K562 (cell line): ENCODE measurements around the gene FBXL2. TPM values are rescaled to one million over a fixed set of nuclear protein-coding genes. Genes with fewer than 3 reads are reported as not detected.
A peak's percentile ranks its signal among the peaks of the same experiment; 100 is the strongest.

Experiments used
- ATAC-seq: fragments of 200-7000 bp; cut with Tn5 transposase; 3 replicates; pipeline ENCODE4 v1.9.1; 2020; ENCODE audit warnings: moderate library complexity
- BruUV-seq: library from RNA; stranded (reverse); fragments of 400-500 nt; replicated peaks from 2 replicates; lab custom pipeline; 2021; lab: Mats Ljungman, UMichigan
- CTCF ChIA-PET: fragments of 300-600 bp; formaldehyde crosslinking; extraction: SDS; loops from one replicate; lab custom pipeline; 2021; ENCODE audit warnings: low intra/inter-chr PET ratio; lab: Yijun Ruan, JAX
- POLR2A ChIA-PET: fragments of 300-600, 350-650 bp; sonication (Branson Sonifier 250); formaldehyde crosslinking; extraction: SDS; loops from one replicate; lab custom pipeline; 2021; ENCODE audit warnings: antibody characterized with exemption, inconsistent platforms; lab: Yijun Ruan, JAX
- DNase-seq, 4 experiments: peaks; one replicate each; pipeline versions ENCODE4 v3.0.0 to v3.0.0-alpha.2; 2011 to 2018; ENCODE audit warnings: low spot score in 3 of 4, mixed read lengths in 3 of 4; ENCODE audit errors: extremely low read depth in 1 of 4
- FAIRE-seq: peaks from 2 replicates; lab custom pipeline; 2011; peaks lifted over from hg19 to GRCh38; lab: Jason Lieb, UNC
- H2AFZ ChIP-seq: 2 replicates; pipeline ENCODE4 v1.6.0; 2011; ENCODE audit warnings: low read depth, low read length, control low read depth, inconsistent platforms
- H3K27ac ChIP-seq: fragments of 200-600 bp; 3 replicates; pipeline ENCODE4 v1.8.0; 2011; ENCODE audit warnings: low read depth, mild to moderate bottlenecking, control low read depth, inconsistent platforms, low read length, moderate library complexity, mixed read lengths; ENCODE audit errors: extremely low read depth
- H3K27me3 ChIP-seq, 2 experiments: fragments of 300-600 bp in 1 of 2; 2 replicates in 1 of 2; 3 replicates in 1 of 2; pipeline versions ENCODE4 v1.6.0 to v1.8.0; 2011; ENCODE audit warnings: inconsistent platforms in 2 of 2, low read length in 2 of 2, mild to moderate bottlenecking in 1 of 2, mixed read lengths in 1 of 2, moderate library complexity in 1 of 2; ENCODE audit not compliant: control insufficient read depth in 2 of 2, insufficient read depth in 2 of 2
- H3K36me3 ChIP-seq: fragments of 300-600 bp; 3 replicates; pipeline ENCODE4 v1.8.0; 2011; ENCODE audit warnings: mild to moderate bottlenecking, low read length, inconsistent platforms; ENCODE audit not compliant: control insufficient read depth, insufficient read depth
- H3K4me1 ChIP-seq, 2 experiments: fragments of 200-600 bp in 1 of 2; replicated peaks in 1 of 2; 2 replicates in 1 of 2; 3 replicates in 1 of 2; pipeline versions ENCODE4 v1.5.1 to v1.8.0; 2011; ENCODE audit warnings: inconsistent platforms in 2 of 2, low read length in 2 of 2, mild to moderate bottlenecking in 1 of 2, mixed read lengths in 1 of 2, moderate library complexity in 1 of 2; ENCODE audit not compliant: control insufficient read depth in 2 of 2, insufficient read depth in 2 of 2
- H3K4me2 ChIP-seq: 2 replicates; pipeline ENCODE4 v1.6.1; 2011; ENCODE audit warnings: low read length, control low read depth, inconsistent platforms, mixed read lengths; ENCODE audit not compliant: insufficient read depth
- H3K4me3 ChIP-seq: fragments of 200-600 bp; sonication (generic), shearing (Covaris generic); 2 replicates; pipeline ENCODE4 v1.5.1; 2016; ENCODE audit warnings: control low read depth, inconsistent platforms
- H3K79me2 ChIP-seq: fragments of 200-600 bp; 3 replicates; pipeline ENCODE4 v1.8.0; 2011; ENCODE audit warnings: low read length, inconsistent platforms; ENCODE audit not compliant: control insufficient read depth, insufficient read depth
- H3K9ac ChIP-seq, 2 experiments: 2 replicates each; pipeline versions ENCODE4 v1.6.0 to v1.6.1; 2011; ENCODE audit warnings: low read depth in 2 of 2, low read length in 2 of 2, control low read depth in 1 of 2, inconsistent platforms in 1 of 2, mild to moderate bottlenecking in 1 of 2, mixed read lengths in 1 of 2; ENCODE audit not compliant: insufficient read depth in 1 of 2
- H3K9me1 ChIP-seq: one replicate; pipeline ENCODE4 v1.6.0; 2011; ENCODE audit warnings: inconsistent platforms, mild to moderate bottlenecking, low read length, moderate library complexity; ENCODE audit not compliant: control insufficient read depth, insufficient read depth
- H3K9me3 ChIP-seq: replicated peaks from 2 replicates; pipeline ENCODE4 v1.5.1; 2011; ENCODE audit warnings: low read depth, low read length, inconsistent platforms; ENCODE audit not compliant: control insufficient read depth, insufficient read depth
- H4K20me1 ChIP-seq: replicated peaks from 2 replicates; pipeline ENCODE4 v1.6.1; 2011; ENCODE audit warnings: low read length, inconsistent platforms, mixed read lengths; ENCODE audit not compliant: control insufficient read depth, insufficient read depth
- CEBPB ChIP-seq: fragments of 450-650 bp; IDR thresholded peaks from 2 replicates; pipeline ENCODE4 v1.6.1; 2016; ENCODE audit warnings: missing genetic modification characterization, missing compliant biosample characterization
- CEBPG ChIP-seq, 3 experiments: fragments of 200-800 bp in 1 of 3; sonication (Bioruptor generic) in 1 of 3; sonication (generic) in 1 of 3; formaldehyde crosslinking in 1 of 3; IDR thresholded peaks in 2 of 3; conservative IDR thresholded peaks in 1 of 3; 2 replicates each; pipeline versions ENCODE4 v1.6.1 to v1.8.0; 2016 to 2022; ENCODE audit warnings: missing compliant biosample characterization in 2 of 3, missing genetic modification characterization in 2 of 3, mild to moderate bottlenecking in 1 of 3, missing genetic modification reagents in 1 of 3
- MECOM ChIP-seq: fragments of 250-450 bp; sonication (Bioruptor Pico); IDR thresholded peaks from 2 replicates; pipeline ENCODE4 v1.8.0; 2022; ENCODE audit warnings: inconsistent platforms
- RAD51 ChIP-seq: fragments of 450-650 bp; IDR thresholded peaks from 2 replicates; pipeline ENCODE4 v1.7.1; 2016; ENCODE audit warnings: low read depth, mild to moderate bottlenecking, borderline replicate concordance
- SIN3A ChIP-seq, 2 experiments: fragments of 150-350 bp in 1 of 2; IDR thresholded peaks; 2 replicates each; pipeline ENCODE4 v1.6.1; 2011 to 2016; ENCODE audit warnings: borderline replicate concordance in 2 of 2, low read depth in 2 of 2, low read length in 2 of 2, mild to moderate bottlenecking in 2 of 2, moderate library complexity in 2 of 2; ENCODE audit not compliant: control insufficient read depth in 1 of 2
- WGBS: fragments of 100-300 bp; shearing (Covaris generic); methylation state at CpG from one replicate; pipeline ENCODE4 v1.1.6; 2016; ENCODE audit warnings: low coverage, mixed read lengths; ENCODE audit not compliant: insufficient coverage; ENCODE audit errors: missing lambda C conversion rate; 5-methylcytosine and 5-hydroxymethylcytosine counted together
- in situ Hi-C: fragments of 300-500 bp; cut with MboI; formaldehyde crosslinking; loops from 4 replicates; pipeline ENCODE4 v1.15.0; 2018; ENCODE audit warnings: inconsistent platforms, mixed read lengths
- intact Hi-C: fragments of 100-400 bp; cut with micrococcal nuclease; formaldehyde crosslinking; loops from 2 replicates; pipeline ENCODE4 v1.14.2; 2022
- polyA plus RNA-seq, 8 experiments: library from polyadenylated mRNA; depleted of rRNA in 4 of 8; stranded (reverse) in 5 of 8; unstranded in 3 of 8; fragments of >200 nt; fragmentation: Nextera tagmentation in 2 of 8; fragmentation: Illumina TruSeq in 1 of 8; extraction: Ambion mirVana in 2 of 8; extraction: Trizol in 1 of 8; gene quantifications; 2 replicates each; pipeline versions ENCODE4 v1.2.1 to v1.2.3, GENCODE V29; 2011 to 2014; ENCODE audit warnings: inconsistent platforms in 1 of 8, missing spikeins in 1 of 8
- total RNA-seq, 7 experiments: library from RNA; depleted of rRNA in 6 of 7; stranded (reverse); fragments of >200 nt in 6 of 7; fragmentation: Illumina TruSeq in 2 of 7; extraction: Trizol in 2 of 7; gene quantifications; 2 replicates each; pipeline versions ENCODE4 v1.2.1 to v1.2.3, GENCODE V29; 2011 to 2021; ENCODE audit warnings: low replicate concordance in 1 of 7

FBXL2 gene
- total and polyA plus RNA-seq, 9 of the 15 experiments (the other 6 are each of a cell fraction or from before 2014, with no cell fraction given) = 1.3 to 6.9 (median 1.9) TPM

DNA sequence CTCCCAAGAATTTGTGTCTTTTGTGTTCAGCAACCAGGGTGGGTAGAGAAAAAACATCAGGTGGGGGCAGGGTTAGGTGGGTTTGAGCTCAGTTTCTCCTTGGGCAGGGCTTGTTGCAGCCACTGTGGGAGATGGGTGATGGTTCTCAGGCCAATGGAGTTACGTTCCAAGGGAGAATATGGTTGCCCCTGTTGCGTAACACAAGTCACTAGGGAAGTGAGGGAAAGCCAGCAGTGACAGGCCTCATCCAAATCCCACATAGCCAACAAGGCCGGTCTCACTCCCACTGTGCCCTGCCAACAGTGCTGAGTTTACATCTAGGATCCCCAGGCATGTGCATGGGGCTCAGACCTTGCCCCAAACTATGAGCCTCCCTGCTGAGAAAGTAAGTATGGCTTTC, 7.9 kb upstream of the FBXL2 start:
- ChIA-PET POLR2A (interaction anchor here (1.4 kb wide), 1 partner anchor 9 kb away, joined by 3 read pairs; no protein-coding TSS in a partner anchor), CTCF (no interaction called here)
- H3K9ac ChIP-seq = no peak overlapping the region
- no peaks in the 10 kb centered on the region for H3K27me3 ChIP-seq
- ATAC-seq (no peak), FAIRE-seq (no peak), DNase-seq (no peak)
- H3K9me3 ChIP-seq = no peaks in the 10 kb centered on the region; the same call in 1 of the 2 replicates
- no peak overlapping the region for H2AFZ ChIP-seq
- no peaks in the 10 kb centered on the region; a peak in 1 of 5 replicates for H3K4me1 ChIP-seq
- no peak for TF ChIP-seq MECOM
- TF ChIP-seq SIN3A (IDR thresholded peaks at IDR 0.05; ENCODE audit: borderline replicate concordance in 2 of 2, control insufficient read depth in 1 of 2, low read depth in 2 of 2, low read length in 2 of 2) = no peak
- TF ChIP-seq CEBPB = peak; percentile 71; the same call in 1 of the 2 replicates
- TF ChIP-seq CEBPG (CRISPR knock-in tag; IDR thresholded peaks at IDR 0.05) = no peak
- peak in 1 of 2 experiments; percentile 41; a peak in 2 of 4 replicates for TF ChIP-seq CEBPG (tag; conservative IDR thresholded peaks at IDR 0.05 in 1 of 2, IDR thresholded peaks at IDR 0.05 in 1 of 2)
- no peak for TF ChIP-seq RAD51
- no peak overlapping the region for H3K27ac ChIP-seq
- intact Hi-C loops (no loop called here), in situ Hi-C loops (no loop called here)
- no peaks in the 10 kb centered on the region for H3K36me3 ChIP-seq
- no peaks in the 10 kb centered on the region for H3K79me2 ChIP-seq
- H3K9me1 ChIP-seq = no peaks in the 10 kb centered on the region
- H3K4me2 ChIP-seq = no peak overlapping the region
- BruUV-seq = no TSS peak
- H4K20me1 ChIP-seq = no peaks in the 10 kb centered on the region
- no peak overlapping the region for H3K4me3 ChIP-seq
- 6% methylated on average over 3 of the region's 3 CpGs for WGBS
